HG02759 (cell line): ENCODE measurements around the gene MIPOL1.
"Not testable (repeated sequence)": the region's sequence is repeated elsewhere in the genome, so short reads cannot be mapped to it uniquely, and the experiment has no call there.

Experiments used
- ATAC-seq: cut with Tn5 transposase; IDR thresholded peaks from one replicate; pipeline ENCODE4 v1.9.1; 2021; ENCODE audit warnings: mild to moderate bottlenecking, moderate library complexity; ENCODE audit not compliant: unreplicated experiment

MIPOL1 gene

DNA sequence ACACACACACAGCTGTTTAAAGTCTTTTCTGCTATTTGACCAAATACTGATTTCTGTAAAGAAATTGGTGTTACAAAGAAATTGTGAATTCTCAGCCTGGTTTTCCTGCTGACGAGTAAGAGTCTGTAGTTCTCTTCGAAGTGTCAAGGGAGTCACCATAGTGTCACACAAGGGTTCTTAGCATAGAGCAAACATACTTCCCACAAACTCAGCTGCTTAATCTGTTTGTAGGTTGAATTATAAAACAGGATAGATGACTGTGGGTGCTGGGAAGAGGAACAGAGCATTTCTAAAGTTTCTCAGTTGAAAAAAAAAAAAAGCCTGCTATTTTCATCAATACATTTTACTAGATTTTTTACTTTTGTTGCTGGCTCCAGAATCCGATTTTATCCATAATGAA lies 314.4 kb downstream of the MIPOL1 start:
- ATAC-seq: no peak

DNA sequence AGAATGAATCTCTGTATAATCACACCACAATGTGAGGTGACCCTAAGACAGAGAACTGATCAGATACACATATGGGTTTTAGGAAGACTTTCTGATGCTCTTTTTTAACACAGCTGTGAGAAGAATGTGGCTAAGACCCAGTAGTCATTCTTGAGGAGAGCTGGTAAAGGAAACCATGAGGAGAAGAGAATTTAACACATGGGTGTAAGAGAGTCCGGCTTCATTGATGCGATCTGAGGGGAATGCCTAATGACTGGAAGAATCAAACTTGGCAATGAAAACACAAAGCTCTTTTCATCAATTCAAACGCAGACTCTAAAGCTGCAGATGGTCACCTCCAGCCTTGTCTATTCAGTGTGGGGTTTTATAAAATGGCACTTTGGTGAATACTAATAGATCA lies 318.0 kb downstream of the MIPOL1 start:
- no peak for ATAC-seq

DNA sequence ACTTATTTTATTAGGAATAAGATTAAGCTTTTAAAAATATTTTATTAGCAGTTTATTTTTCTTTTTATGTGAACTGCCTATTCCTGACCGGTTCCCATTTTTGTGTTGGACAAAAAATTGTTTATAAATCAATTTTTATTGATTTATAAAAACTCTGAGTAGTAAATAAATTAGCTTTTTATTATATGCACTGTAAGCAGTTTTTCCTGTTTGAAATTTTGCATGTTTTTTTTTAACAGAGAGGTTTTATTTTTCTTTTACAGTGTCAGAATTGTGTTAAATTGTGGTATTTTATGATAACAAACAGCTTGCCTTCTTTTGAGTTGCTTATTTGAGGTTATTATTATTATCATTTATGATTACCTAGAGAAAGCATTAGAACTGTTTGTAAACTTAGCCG lies 329.3 kb downstream of the MIPOL1 start:
- ATAC-seq: no peak

DNA sequence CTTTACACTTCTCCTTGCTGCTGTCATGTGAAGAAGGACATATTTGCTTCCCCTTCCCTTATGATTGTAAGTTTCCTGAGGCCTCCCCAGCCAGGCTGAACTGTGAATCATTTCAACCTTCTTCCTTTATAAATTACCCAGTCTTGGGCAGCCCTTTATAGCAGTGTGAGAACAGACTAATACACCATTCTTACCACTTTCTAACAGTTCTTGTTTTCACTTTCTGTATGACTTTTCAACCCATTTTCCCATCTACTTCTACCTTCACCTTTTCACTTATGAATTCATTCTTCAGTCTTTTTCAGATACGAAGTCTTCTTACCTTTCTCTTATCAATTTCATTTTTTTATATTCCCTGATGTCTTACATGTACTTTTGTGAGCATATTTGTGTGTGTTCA lies 342.3 kb downstream of the MIPOL1 start:
- no peak for ATAC-seq

GRCh38 chr14:37544407-37544806 lies 346.7 kb downstream of the MIPOL1 start:
- ATAC-seq: no peak

GRCh38 chr14:37545174-37545573 lies 347.4 kb downstream of the MIPOL1 start:
- no peak for ATAC-seq

DNA sequence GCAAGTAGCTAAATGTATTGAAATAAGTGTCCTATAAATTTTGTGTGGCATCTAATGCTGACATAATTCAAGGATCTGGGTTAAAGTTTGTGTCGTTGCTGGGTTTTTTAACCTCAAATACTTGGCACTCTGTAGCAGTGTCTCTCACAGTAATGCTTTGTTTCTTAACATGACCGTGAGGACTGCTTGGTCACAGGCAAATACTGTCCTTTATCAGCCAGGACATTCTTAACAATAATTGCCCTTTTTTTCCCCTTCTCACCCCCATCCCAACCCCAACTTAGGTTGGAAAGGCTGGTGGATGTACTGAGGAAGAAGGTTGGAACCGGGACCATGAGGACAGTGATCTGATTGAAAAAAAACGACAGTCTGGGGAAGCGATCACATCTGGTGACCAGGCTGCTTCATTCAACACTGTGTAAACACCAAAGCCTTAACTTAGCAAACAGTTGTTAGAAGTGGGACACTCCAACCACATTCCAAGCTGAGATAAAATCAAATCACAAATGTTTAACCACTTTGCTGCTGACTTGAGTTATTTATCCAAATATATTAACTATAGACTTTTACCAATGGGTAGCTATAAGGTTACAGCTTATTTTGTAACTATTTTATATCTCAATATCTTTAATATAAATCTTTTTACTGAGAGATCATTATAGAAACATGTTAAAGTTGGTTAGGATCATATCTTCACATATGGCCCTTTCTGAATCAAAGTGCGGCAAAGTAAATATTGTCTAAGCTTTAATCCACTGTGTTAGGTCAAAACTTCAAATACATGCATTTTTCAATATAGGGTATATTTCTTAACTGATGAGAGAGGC lies 349.1 kb downstream of the MIPOL1 start:
- no peak for ATAC-seq

DNA sequence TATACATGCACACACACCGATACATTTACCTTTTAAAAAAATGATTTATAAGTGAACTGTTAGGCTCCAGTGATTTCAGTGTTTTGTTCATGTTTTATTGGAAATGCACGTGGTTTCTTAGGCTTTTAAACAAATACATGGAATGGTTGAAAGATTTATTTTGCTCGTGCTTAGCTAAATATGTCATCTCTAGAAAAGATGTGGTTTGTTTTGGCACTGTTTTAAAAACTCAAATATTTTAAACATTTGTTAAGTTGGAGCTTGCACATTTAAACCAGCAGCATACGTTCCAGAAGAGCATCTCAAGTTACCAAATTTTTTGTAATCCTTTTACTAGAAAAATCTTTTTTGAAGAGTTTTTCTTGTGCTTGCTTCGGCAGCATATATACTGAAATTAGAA lies 352.8 kb downstream of the MIPOL1 start:
- ATAC-seq: no peak

DNA sequence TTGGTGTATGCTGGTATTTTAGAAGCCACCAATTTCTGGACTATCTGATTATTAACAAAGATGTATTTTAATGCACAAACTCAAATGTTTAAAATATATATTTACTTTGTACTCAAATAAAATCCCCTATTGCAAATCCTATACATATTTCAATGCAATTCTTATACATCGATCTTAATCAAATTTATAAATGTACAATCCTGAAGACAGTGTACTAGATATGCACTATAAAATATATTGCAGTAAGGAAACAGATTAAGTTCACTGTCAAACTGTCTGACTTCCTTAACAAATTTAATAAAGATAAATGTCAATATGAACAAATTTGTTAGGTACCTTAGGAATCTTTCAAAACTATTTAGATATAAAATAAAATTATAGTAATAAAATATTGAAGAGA lies 353.4 kb downstream of the MIPOL1 start:
- no peak for ATAC-seq

- ATAC-seq: no peak
Observed at GRCh38 chr14:37553935-37554550, 356.3 kb downstream of the MIPOL1 start.

DNA sequence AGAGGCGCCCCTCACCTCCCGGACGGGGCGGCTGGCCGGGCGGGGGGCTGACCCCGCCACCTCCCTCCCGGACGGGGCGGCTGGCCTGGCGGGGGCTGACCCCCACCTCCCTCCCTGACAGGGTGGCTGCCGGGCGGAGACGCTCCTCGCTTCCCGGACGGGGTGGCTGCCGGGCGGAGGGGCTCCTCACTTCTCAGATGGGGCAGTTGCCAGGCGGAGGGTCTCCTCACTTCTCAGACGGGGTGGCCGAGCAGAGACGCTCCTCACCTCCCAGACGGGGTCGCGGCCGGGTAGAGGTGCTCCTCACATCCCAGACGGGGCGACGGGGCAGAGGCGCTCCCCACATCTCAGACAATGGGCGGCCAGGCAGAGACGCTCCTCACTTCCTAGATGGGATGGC lies 357.9 kb downstream of the MIPOL1 start:
- ATAC-seq: not testable (repeated sequence)

DNA sequence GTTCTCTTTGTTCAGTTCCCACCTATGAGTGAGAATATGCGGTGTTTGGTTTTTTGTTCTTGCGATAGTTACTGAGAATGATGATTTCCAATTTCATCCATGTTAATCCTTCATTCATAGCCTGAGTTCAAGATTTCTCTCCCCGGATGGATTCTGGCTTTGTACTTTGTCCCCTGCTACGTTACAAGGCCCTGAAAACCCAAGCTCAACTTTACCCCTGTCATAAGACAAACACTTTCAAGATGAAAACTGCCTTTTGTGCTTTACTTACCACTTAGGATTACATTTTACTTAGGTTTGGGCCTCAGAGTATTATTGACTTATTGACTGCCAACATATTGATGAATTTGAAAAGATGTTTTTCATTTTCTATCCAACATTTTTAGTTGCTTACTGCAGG lies 361.0 kb downstream of the MIPOL1 start:
- ATAC-seq: no peak

DNA sequence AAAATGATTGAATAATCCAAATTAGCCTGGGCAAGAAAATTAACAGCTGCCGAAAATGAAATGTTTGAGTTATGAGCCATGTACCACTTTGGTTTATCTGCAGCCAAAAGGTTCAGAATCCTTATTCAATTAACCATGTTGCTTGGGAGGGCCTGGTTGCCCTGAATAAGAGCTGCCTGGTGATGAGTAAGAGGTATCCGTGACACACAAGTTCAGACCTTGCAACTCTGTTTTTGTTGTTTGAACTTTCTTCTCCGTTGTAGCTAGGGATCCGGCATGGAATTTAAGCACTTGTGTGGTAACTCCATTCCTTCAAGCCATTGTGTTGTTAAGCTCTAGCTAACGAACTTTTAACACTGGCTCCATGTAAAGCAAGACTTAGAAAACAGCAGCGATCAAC lies 361.6 kb downstream of the MIPOL1 start:
- no peak for ATAC-seq

- no peak for ATAC-seq
Observed at GRCh38 chr14:37563189-37563588, 365.5 kb downstream of the MIPOL1 start.

DNA sequence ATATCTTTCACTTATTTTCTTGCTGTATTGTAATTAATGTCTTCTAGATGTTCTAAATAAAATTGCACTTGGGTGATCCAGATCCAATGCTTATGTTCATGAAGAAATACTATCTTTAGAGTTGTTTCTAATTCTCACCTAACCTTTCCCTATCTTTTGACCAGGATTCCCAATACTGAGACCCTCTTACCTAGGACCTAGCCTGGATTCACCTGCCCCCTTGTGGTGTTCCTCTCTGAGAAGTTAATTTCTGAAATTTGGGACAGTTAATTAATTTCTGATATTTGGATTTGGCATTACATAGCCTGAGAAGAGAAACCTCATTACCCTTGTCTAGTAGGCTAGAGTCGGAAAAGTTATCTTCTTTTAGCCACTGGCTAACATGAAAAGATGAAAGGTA lies 367.8 kb downstream of the MIPOL1 start:
- ATAC-seq: no peak

GRCh38 chr14:37566811-37567371 lies 369.2 kb downstream of the MIPOL1 start:
- no peak for ATAC-seq

GRCh38 chr14:37569729-37570128 lies 372.0 kb downstream of the MIPOL1 start:
- ATAC-seq: no peak

- ATAC-seq: no peak
Observed at GRCh38 chr14:37571391-37571790, 373.7 kb downstream of the MIPOL1 start.

DNA sequence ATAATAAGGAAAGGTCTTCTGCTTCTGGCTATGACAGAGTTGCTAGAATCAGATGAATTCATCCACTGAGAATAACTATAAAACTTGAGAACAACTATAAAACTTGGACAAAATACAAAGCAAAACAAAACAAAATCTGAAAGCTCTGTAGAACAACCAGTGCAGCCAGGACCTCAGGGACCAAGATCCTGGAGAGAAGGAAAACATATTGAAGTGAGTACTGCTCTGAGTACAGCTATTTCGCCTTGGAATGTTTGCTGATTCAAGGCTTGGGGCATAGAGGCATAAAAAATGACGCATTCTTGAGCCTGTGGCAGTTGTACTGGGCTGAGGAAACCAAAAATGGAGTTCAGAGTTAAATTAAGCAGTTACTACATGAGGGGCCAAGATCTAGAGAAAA lies 375.6 kb downstream of the MIPOL1 start:
- ATAC-seq: no peak

- ATAC-seq: no peak
Observed at GRCh38 chr14:37579274-37579673, 381.5 kb downstream of the MIPOL1 start.

DNA sequence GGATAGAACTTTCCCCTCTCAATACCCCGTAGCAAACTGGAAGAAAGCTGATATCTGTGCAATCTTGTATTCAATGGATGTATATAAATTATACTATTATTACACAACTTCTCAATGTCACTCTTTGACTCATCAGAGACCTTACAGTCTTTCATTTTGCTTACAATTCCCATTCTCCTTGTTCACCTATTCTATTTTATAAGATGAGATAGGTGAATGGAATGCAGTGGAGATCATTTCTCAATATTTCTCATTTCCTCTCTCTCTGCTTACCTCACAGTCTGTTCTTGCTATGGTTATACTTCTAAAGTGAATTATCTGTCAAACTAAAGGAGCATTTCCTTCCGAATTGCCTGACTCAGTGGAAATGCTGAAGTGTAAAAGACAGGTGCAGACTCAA lies 382.4 kb downstream of the MIPOL1 start:
- ATAC-seq: no peak
